Measurements from ENCODE around the gene OPN1MW3.
"Not testable (repeated sequence)": the region's sequence is repeated elsewhere in the genome, so short reads cannot be mapped to it uniquely, and the experiment has no call there.

OPN1MW3 gene

DNA sequence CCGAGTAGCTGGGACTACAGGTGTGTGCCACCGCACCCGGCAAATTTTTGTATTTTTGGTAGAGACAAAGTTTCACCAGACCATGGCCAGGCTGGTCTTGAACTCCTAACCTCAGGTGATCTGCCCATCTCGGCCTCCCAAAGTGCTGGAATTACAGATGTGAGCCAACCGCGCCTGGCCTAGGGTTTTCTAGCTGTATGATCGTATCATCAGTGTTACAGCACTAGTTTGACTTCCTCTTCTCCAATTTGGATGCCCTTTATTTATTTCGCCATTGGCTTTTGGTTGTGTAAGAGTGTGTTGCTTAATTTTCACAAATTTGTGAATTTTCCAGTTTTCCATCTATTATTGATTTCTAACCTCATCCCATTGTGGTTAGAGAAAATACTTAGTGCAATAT lies 43.4 kb downstream of the OPN1MW3 start:
- Mint-ChIP-seq H3K36me3 (ENCODE audit: low read depth) (no peaks in the 10 kb centered on the region), H3K4me1 (peaks cover 7% of the 10 kb centered on the region), H3K27me3 (ENCODE audit: low read depth) (peaks cover 15% of the 10 kb centered on the region), H3K4me3 (no peak overlapping the region), H3K27ac (no peak overlapping the region), H3K9me3 (peaks cover 20% of the 10 kb centered on the region)
- TF ChIP-seq, protein P1, sequence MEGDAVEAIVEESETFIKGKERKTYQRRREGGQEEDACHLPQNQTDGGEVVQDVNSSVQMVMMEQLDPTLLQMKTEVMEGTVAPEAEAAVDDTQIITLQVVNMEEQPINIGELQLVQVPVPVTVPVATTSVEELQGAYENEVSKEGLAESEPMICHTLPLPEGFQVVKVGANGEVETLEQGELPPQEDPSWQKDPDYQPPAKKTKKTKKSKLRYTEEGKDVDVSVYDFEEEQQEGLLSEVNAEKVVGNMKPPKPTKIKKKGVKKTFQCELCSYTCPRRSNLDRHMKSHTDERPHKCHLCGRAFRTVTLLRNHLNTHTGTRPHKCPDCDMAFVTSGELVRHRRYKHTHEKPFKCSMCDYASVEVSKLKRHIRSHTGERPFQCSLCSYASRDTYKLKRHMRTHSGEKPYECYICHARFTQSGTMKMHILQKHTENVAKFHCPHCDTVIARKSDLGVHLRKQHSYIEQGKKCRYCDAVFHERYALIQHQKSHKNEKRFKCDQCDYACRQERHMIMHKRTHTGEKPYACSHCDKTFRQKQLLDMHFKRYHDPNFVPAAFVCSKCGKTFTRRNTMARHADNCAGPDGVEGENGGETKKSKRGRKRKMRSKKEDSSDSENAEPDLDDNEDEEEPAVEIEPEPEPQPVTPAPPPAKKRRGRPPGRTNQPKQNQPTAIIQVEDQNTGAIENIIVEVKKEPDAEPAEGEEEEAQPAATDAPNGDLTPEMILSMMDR (IDR thresholded peaks at IDR 0.05; ENCODE audit: unreplicated experiment in 3 of 3): no peak

DNA sequence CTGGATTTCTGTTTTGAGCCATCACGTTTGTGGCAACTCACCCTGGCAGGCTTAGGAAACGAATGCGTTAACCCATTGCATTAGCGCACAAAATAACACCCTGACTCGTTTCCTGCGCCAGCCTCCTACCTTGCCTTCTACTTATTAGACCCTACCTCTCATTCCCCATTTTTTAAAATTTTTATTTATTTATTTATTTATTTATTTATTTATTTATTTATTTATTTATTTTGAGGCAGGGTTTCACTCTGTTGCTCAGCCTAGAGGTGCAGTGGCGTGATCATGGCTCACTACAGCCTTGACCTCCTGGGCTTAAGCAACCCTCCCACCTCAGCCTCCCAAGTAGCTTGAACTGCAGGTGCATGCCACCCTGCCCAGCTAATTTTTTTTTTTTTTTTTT lies 45.6 kb downstream of the OPN1MW3 start:
- peaks cover 26% of the 10 kb centered on the region for H3K9me3 Mint-ChIP-seq
- H3K27ac Mint-ChIP-seq; H3K4me1 Mint-ChIP-seq; H3K36me3 Mint-ChIP-seq (ENCODE audit: low read depth); H3K4me3 Mint-ChIP-seq: not testable (repeated sequence)
- peaks cover 15% of the 10 kb centered on the region for H3K27me3 Mint-ChIP-seq (ENCODE audit: low read depth)

DNA sequence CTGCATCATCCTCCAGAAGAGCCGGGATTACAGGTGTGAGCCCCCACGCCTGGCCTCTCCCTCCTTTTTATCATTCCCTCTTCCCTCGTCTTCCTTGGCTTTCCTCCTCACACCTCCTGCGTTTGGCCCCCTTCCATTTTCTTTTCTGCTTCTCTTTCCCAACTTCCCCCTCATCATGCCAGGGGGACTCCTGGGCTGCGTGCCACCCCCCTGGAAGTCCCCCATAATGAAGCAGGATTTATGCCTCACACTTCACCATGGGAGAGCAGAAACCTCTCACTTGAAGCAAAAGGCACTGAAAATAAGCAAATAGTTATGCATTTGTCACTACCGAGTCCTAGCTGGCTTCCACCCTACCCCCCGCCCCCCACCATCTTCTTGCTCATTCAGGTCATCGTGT lies 46.1 kb downstream of the OPN1MW3 start:
- peaks cover 28% of the 10 kb centered on the region for H3K9me3 Mint-ChIP-seq
- peaks cover 7% of the 10 kb centered on the region for H3K4me1 Mint-ChIP-seq
- H3K27ac Mint-ChIP-seq: peak overlapping the region in 1 of 3 experiments; percentile 4
- no peak overlapping the region for H3K4me3 Mint-ChIP-seq
- H3K36me3 Mint-ChIP-seq (ENCODE audit: low read depth): no peaks in the 10 kb centered on the region
- TF ChIP-seq, protein P1 (IDR thresholded peaks at IDR 0.05; ENCODE audit: unreplicated experiment in 3 of 3): no peak
- peaks cover 15% of the 10 kb centered on the region for H3K27me3 Mint-ChIP-seq (ENCODE audit: low read depth)

DNA sequence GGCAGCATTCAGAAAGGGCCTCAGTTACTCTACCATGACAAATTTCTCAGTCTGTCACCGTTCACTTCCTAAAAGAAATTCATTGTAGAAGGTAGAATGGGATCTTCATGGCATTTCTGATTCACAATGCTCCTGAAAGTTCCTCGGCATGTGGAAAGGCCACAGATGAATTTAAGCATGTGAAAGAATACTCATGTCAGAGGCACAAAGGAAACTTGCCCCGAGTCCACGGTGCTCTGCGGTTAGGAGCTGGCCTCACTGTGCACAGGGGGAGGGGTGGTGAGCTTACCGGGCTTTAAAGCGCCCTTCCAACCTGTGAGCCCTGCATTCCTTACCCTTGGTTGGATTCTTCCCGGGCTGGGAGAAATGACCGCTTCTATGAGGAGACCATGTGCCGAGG lies 47.5 kb downstream of the OPN1MW3 start:
- peaks cover 30% of the 10 kb centered on the region for H3K9me3 Mint-ChIP-seq
- no peak overlapping the region for H3K27ac Mint-ChIP-seq
- H3K4me1 Mint-ChIP-seq: peaks cover 7% of the 10 kb centered on the region
- no peaks in the 10 kb centered on the region for H3K36me3 Mint-ChIP-seq (ENCODE audit: low read depth)
- no peak overlapping the region for H3K4me3 Mint-ChIP-seq
- peaks cover 11% of the 10 kb centered on the region for H3K27me3 Mint-ChIP-seq (ENCODE audit: low read depth)
- TF ChIP-seq, protein P1 (IDR thresholded peaks at IDR 0.05; ENCODE audit: unreplicated experiment in 3 of 3): no peak

DNA sequence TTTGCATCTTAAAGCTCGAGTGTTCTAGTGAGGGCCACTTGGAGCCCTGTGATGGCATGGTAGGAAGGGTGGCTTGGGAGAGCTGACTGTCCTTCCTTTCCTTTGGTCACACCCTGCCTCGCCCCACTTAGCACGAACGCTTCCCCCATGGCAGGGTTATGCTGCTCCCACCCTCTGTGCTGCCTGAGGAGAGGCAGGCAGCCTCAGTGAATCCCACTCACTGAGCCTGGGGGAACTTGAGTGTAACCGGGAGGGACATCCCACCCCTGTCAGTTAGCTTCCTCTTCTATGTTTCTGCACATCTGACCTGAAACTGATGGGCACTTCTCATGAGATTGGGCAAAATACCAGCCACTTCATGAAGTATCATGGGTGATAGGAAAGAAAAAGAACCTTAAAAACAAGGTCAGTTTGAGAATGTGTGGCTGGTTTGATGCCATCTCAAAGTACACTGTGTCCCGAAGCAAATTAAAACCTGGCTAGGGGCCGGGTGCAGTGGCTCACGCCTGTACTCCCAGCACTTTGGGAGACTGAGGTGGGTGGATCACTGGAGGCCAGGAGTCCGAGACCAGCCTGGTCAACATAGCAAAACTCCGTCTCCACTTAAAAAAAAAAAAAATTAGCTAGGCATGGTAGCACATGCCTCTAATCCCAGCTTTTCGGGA lies 48.3 kb downstream of the OPN1MW3 start:
- TF ChIP-seq, protein P1 (IDR thresholded peaks at IDR 0.05; ENCODE audit: unreplicated experiment in 3 of 3): no peak
- Mint-ChIP-seq H3K4me3 (no peak overlapping the region), H3K9me3 (peaks cover 27% of the 10 kb centered on the region), H3K36me3 (ENCODE audit: low read depth) (no peaks in the 10 kb centered on the region), H3K27me3 (ENCODE audit: low read depth) (peaks cover 7% of the 10 kb centered on the region), H3K27ac (no peak overlapping the region), H3K4me1 (peaks cover 8% of the 10 kb centered on the region)

DNA sequence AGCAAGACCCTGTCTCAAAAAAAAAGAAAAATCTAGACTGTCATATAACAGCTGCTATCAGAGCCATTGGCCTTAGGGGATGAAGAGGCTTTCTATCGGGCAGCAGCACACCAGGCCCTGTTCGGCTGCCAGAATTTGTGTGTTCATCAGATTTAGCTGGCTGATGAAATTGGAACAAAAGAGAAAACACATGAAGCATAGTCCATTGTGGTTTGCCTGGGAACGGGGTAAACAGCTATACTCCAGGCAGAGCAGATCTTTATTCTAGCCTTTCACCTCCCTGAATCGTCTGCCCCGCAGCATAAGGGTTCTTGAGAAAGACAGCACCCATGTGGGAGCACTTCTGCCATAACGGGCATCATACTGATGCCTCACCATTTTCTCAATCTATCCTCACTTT lies 49.8 kb downstream of the OPN1MW3 start:
- Mint-ChIP-seq H3K9me3 (peaks cover 33% of the 10 kb centered on the region), H3K4me1 (peaks cover 11% of the 10 kb centered on the region), H3K27ac (no peak overlapping the region), H3K36me3 (ENCODE audit: low read depth) (no peaks in the 10 kb centered on the region), H3K4me3 (no peak overlapping the region), H3K27me3 (ENCODE audit: low read depth) (peaks cover 7% of the 10 kb centered on the region)
- TF ChIP-seq, protein P1 (IDR thresholded peaks at IDR 0.05; ENCODE audit: unreplicated experiment in 3 of 3): no peak

All from nephron (organoid).